ENCODE results near the gene CPT1B. TPM values are rescaled to one million over a fixed set of nuclear protein-coding genes. Genes with fewer than 3 reads are reported as not detected.
A peak's percentile ranks its signal among the peaks of the same experiment; 100 is the strongest.

The CPT1B gene
- total RNA-seq, 4 donors from 2014 or later = 4.7 to 12.0 (median 6.8) TPM

- peak overlapping the region; percentile 34 for H3K4me3 ChIP-seq (ENCODE audit: low read depth, poor library complexity, severe bottlenecking)
- intact Hi-C loops (cut with DNase I; ENCODE audit: low total_unique reads) = no loop called here
- no peak for DNase-seq (ENCODE audit: low spot score in 2 of 2)
- 2% methylated on average over 10 of the region's 33 CpGs; no CpG with 5 or more reads in 1 of the 2 donors for WGBS, 2 donors
- TF ChIP-seq, protein P1, sequence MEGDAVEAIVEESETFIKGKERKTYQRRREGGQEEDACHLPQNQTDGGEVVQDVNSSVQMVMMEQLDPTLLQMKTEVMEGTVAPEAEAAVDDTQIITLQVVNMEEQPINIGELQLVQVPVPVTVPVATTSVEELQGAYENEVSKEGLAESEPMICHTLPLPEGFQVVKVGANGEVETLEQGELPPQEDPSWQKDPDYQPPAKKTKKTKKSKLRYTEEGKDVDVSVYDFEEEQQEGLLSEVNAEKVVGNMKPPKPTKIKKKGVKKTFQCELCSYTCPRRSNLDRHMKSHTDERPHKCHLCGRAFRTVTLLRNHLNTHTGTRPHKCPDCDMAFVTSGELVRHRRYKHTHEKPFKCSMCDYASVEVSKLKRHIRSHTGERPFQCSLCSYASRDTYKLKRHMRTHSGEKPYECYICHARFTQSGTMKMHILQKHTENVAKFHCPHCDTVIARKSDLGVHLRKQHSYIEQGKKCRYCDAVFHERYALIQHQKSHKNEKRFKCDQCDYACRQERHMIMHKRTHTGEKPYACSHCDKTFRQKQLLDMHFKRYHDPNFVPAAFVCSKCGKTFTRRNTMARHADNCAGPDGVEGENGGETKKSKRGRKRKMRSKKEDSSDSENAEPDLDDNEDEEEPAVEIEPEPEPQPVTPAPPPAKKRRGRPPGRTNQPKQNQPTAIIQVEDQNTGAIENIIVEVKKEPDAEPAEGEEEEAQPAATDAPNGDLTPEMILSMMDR (IDR thresholded peaks at IDR 0.05) = no peak
- no peak for TF ChIP-seq POLR2A (IDR thresholded peaks at IDR 0.05)
These were observed 52.4 kb downstream of the CPT1B start for GRCh38 chr22:50525858-50526107.

- H3K4me3 ChIP-seq (ENCODE audit: low read depth, poor library complexity, severe bottlenecking) = peak within 1 kb of the TSS; percentile 34
- 0 to 7% methylated on average over 6 to 47 of the region's 84 CpGs for WGBS, 2 donors
- TF ChIP-seq POLR2A (IDR thresholded peaks at IDR 0.05) = no peak
- TF ChIP-seq, protein P1 (IDR thresholded peaks at IDR 0.05) = no peak
- peak; percentile 95 to 99 for DNase-seq (ENCODE audit: low spot score in 2 of 2)
- intact Hi-C loops (cut with DNase I; ENCODE audit: low total_unique reads) = no loop called here
These were observed 52.9 kb downstream of the CPT1B start, which contains the start of gene SCO2 for GRCh38 chr22:50525104-50525857. Gene SCO2 (minus strand): TSS chr22:50525598. CDS start chr22:50524411, 1,187 bp downstream.

GRCh38 chr22:50524676-50525103 is 53.5 kb downstream of the CPT1B start:
- 3 to 5% methylated on average over 19 of the region's 19 CpGs for WGBS, 2 donors

GRCh38 chr22:50523806-50524675 is 54.2 kb downstream of the CPT1B start:
- DNase-seq (ENCODE audit: low spot score in 2 of 2) = no peak
- 67 to 81% methylated on average over 14 to 20 of the region's 25 CpGs for WGBS, 2 donors
- intact Hi-C loops (cut with DNase I; ENCODE audit: low total_unique reads) = no loop called here
- TF ChIP-seq, protein P1 (IDR thresholded peaks at IDR 0.05) = no peak
- no peak for TF ChIP-seq POLR2A (IDR thresholded peaks at IDR 0.05)
- no peak overlapping the region for H3K4me3 ChIP-seq (ENCODE audit: low read depth, poor library complexity, severe bottlenecking)

More at GRCh38 chr22:50524676-50525103, 53.5 kb downstream of the CPT1B start:
- intact Hi-C loops (cut with DNase I; ENCODE audit: low total_unique reads) = no loop called here
- peak overlapping the region; percentile 34 for H3K4me3 ChIP-seq (ENCODE audit: low read depth, poor library complexity, severe bottlenecking)
- TF ChIP-seq, protein P1 (IDR thresholded peaks at IDR 0.05) = no peak
- TF ChIP-seq POLR2A (IDR thresholded peaks at IDR 0.05) = no peak
- DNase-seq (ENCODE audit: low spot score in 2 of 2) = no peak

GRCh38 chr22:50523458-50523805 is 54.8 kb downstream of the CPT1B start:
- intact Hi-C loops (cut with DNase I; ENCODE audit: low total_unique reads) = no loop called here
- WGBS, 2 donors = 94% methylated on average over 16 of the region's 16 CpGs

More at GRCh38 chr22:50523458-50523805, 54.8 kb downstream of the CPT1B start:
- H3K4me3 ChIP-seq (ENCODE audit: low read depth, poor library complexity, severe bottlenecking) = no peak overlapping the region
- DNase-seq (ENCODE audit: low spot score in 2 of 2) = no peak
- TF ChIP-seq, protein P1 (IDR thresholded peaks at IDR 0.05) = no peak
- no peak for TF ChIP-seq POLR2A (IDR thresholded peaks at IDR 0.05)

Data from lower leg skin (tissue), 4 donors.